Endothelial cell of umbilical vein (primary cell): ENCODE measurements around the gene FGF12. TPM values are rescaled to one million over a fixed set of nuclear protein-coding genes. Genes with fewer than 3 reads are reported as not detected.

Experiments
- BruUV-seq: library from RNA; stranded (reverse); fragments of 400-500 nt; replicated peaks from 2 replicates; lab custom pipeline; 2021; lab: Mats Ljungman, UMichigan
- CTCF ChIA-PET: fragments of 300-600, 350-600 bp; sonication (Branson Sonifier 250); formaldehyde crosslinking; loops from one replicate; lab custom pipeline; 2021; ENCODE audit warnings: antibody characterized with exemption, inconsistent platforms; lab: Charles Lee
- POLR2A ChIA-PET: fragments of 300-600, 350-600 bp; sonication (Branson Sonifier 250); formaldehyde crosslinking; loops from one replicate; lab custom pipeline; 2021; ENCODE audit warnings: antibody characterized with exemption, inconsistent platforms; lab: Charles Lee
- DNase-seq: peaks from one replicate; pipeline ENCODE4 v3.0.0-alpha.2; 2011; ENCODE audit warnings: low read depth, low spot score
- FAIRE-seq: peaks from 2 replicates; lab custom pipeline; 2011; peaks lifted over from hg19 to GRCh38; lab: Jason Lieb, UNC
- H2AFZ ChIP-seq: 2 replicates; pipeline ENCODE4 v1.6.0; 2012; ENCODE audit warnings: low read depth, low read length, control low read depth, inconsistent platforms
- H3K27ac ChIP-seq: 2 replicates; pipeline ENCODE4 v1.5.1; 2011; ENCODE audit warnings: low read depth, mild to moderate bottlenecking, control low read depth, low read length, moderate library complexity; ENCODE audit not compliant: insufficient read depth
- H3K27me3 ChIP-seq, 2 experiments: 2 replicates each; pipeline versions ENCODE4 v1.6.0 to v1.6.1; 2011; ENCODE audit warnings: low read length in 2 of 2, mixed read lengths in 1 of 2; ENCODE audit not compliant: control insufficient read depth in 2 of 2, insufficient read depth in 2 of 2
- H3K36me3 ChIP-seq, 2 experiments: 2 replicates in 1 of 2; 3 replicates in 1 of 2; pipeline ENCODE4 v1.5.1; 2011; ENCODE audit warnings: low read length in 2 of 2, mild to moderate bottlenecking in 1 of 2, moderate library complexity in 1 of 2; ENCODE audit not compliant: control insufficient read depth in 2 of 2, insufficient read depth in 2 of 2; ENCODE audit errors: extremely low read depth in 1 of 2
- H3K4me1 ChIP-seq: 3 replicates; pipeline ENCODE4 v1.5.1; 2011; ENCODE audit warnings: mild to moderate bottlenecking, low read length; ENCODE audit not compliant: control insufficient read depth, insufficient read depth; ENCODE audit errors: extremely low read depth
- H3K4me2 ChIP-seq: 2 replicates; pipeline ENCODE4 v1.6.1; 2011; ENCODE audit warnings: low read length, control low read depth, mixed read lengths; ENCODE audit not compliant: insufficient read depth
- H3K4me3 ChIP-seq, 3 experiments: fragments of 200-600 bp in 1 of 3; sonication (generic), shearing (Covaris generic) in 1 of 3; replicated peaks in 1 of 3; 2 replicates each; pipeline ENCODE4 v1.5.1; 2011 to 2016; ENCODE audit warnings: control low read depth in 3 of 3, low read length in 3 of 3, mild to moderate bottlenecking in 2 of 3, inconsistent platforms in 1 of 3, low read depth in 1 of 3, moderate library complexity in 1 of 3; ENCODE audit not compliant: insufficient read depth in 1 of 3
- H3K79me2 ChIP-seq: 2 replicates; pipeline ENCODE4 v1.6.0; 2012; ENCODE audit warnings: low read length, inconsistent platforms; ENCODE audit not compliant: control insufficient read depth, insufficient read depth
- H3K9ac ChIP-seq: replicated peaks from 2 replicates; pipeline ENCODE3; 2011; ENCODE audit warnings: low read length, control low read depth; ENCODE audit not compliant: insufficient read depth; ENCODE audit errors: extremely low read depth
- H3K9me1 ChIP-seq: replicated peaks from 3 replicates; pipeline ENCODE4 v1.6.0; 2011; ENCODE audit warnings: mild to moderate bottlenecking, low read length; ENCODE audit not compliant: control insufficient read depth, insufficient read depth; ENCODE audit errors: extremely low read depth
- H3K9me3 ChIP-seq: replicated peaks from 2 replicates; pipeline ENCODE4 v1.5.1; 2012; ENCODE audit warnings: low read length, inconsistent platforms; ENCODE audit not compliant: control insufficient read depth, insufficient read depth
- H4K20me1 ChIP-seq: replicated peaks from 2 replicates; pipeline ENCODE3; 2011; ENCODE audit warnings: mild to moderate bottlenecking, low read length; ENCODE audit not compliant: control insufficient read depth, insufficient read depth; ENCODE audit errors: extremely low read depth
- EZH2 ChIP-seq: IDR thresholded peaks from 2 replicates; pipeline ENCODE4 v1.6.1; 2012; ENCODE audit warnings: borderline replicate concordance, low read depth, mild to moderate bottlenecking, moderate library complexity, low read length, inconsistent platforms; ENCODE audit not compliant: severe bottlenecking
- FOS ChIP-seq: IDR thresholded peaks from 2 replicates; pipeline ENCODE4 v1.6.1; 2011; ENCODE audit warnings: mild to moderate bottlenecking, low read length, moderate library complexity, borderline replicate concordance; ENCODE audit not compliant: insufficient read depth
- GATA2 ChIP-seq: IDR thresholded peaks from 2 replicates; pipeline ENCODE4 v1.7.0; 2011; ENCODE audit warnings: low read depth, mild to moderate bottlenecking, moderate library complexity, mixed read lengths, low read length; ENCODE audit not compliant: insufficient read length, insufficient read depth
- JUN ChIP-seq: IDR thresholded peaks from 2 replicates; pipeline ENCODE4 v1.6.1; 2011; ENCODE audit warnings: borderline replicate concordance, low read depth; ENCODE audit not compliant: insufficient read length, insufficient read depth
- MYC ChIP-seq: IDR thresholded peaks from one replicate; pipeline ENCODE4 v1.6.1; 2011; ENCODE audit warnings: mild to moderate bottlenecking, low read depth, low read length
- POLR2A ChIP-seq: IDR thresholded peaks from 2 replicates; pipeline ENCODE4 v1.6.1; 2012; ENCODE audit warnings: low read depth, mild to moderate bottlenecking, control low read depth, low read length
- POLR2AphosphoS5 ChIP-seq: IDR thresholded peaks from 2 replicates; pipeline ENCODE4 v1.6.1; 2012; ENCODE audit warnings: low read depth, mild to moderate bottlenecking, control low read depth, low read length, moderate library complexity; ENCODE audit not compliant: insufficient read depth
- dilution Hi-C: fragments of 300-500 bp; cut with MboI; formaldehyde crosslinking; loops from one replicate; pipeline ENCODE4 v1.15.0; 2019; ENCODE audit warnings: low sequenced_read_pairs; ENCODE audit not compliant: extremely low pct_ligation_motif_present
- intact Hi-C: fragments of 100-400 bp; cut with micrococcal nuclease; formaldehyde crosslinking; loops from one replicate; pipeline ENCODE4 v1.10.0; 2022
- polyA plus RNA-seq, 4 experiments: library from polyadenylated mRNA; depleted of rRNA in 3 of 4; stranded (reverse) in 3 of 4; unstranded in 1 of 4; fragments of >200 nt; gene quantifications; 2 replicates each; pipeline versions ENCODE4 v1.2.1 to v1.2.3, GENCODE V29; 2011 to 2012; ENCODE audit warnings: missing spikeins in 1 of 4
- total RNA-seq: library from RNA; stranded (reverse); gene quantifications from 2 replicates; pipeline ENCODE4 v1.2.3, GENCODE V29; 2021
- TF ChIP-seq, protein P1 (sequence below): IDR thresholded peaks from 2 replicates; pipeline ENCODE4 v1.6.1; 2011; ENCODE audit not compliant: insufficient read depth, insufficient read length
- TF ChIP-seq, protein P2 (sequence below), 2 donors: IDR thresholded peaks; 1 replicate in 1 of 2; 2 replicates in 1 of 2; pipeline ENCODE4 v1.5.1; 2011; ENCODE audit warnings: low read length in 2 of 2, mild to moderate bottlenecking in 2 of 2, moderate library complexity in 2 of 2, control low read depth in 1 of 2, inconsistent platforms in 1 of 2, low read depth in 1 of 2; ENCODE audit not compliant: insufficient read depth in 1 of 2; ENCODE audit errors: extremely low read depth in 1 of 2

The FGF12 gene
- total and polyA plus RNA-seq, 2 donors (not counting 3 experiments of a cell fraction or from before 2014, with no cell fraction given): 0.72 to 2.5 TPM

DNA sequence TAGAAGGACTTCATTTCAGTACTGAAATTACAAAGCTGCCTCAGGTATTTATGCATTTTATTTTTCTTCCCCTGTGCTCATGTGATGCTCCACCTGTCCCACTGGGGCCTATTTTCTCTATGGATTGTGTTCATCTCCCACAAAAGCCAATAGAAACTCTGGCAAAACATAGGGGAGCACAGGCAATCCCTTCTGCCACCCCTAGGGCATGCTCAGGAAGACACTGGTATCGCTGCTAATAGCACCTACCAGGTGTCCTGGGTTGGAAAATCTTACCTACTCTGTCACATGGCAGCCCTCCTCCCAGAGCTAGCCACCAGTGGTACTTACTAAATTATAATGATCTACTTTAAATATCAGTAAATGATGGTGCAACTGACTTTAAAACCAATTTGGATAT, 427.4 kb downstream of the FGF12 start:
- no peaks in the 10 kb centered on the region for H3K9me3 ChIP-seq
- FAIRE-seq: no peak
- no peaks in the 10 kb centered on the region for H3K27me3 ChIP-seq
- H4K20me1 ChIP-seq: no peaks in the 10 kb centered on the region
- no peak overlapping the region for H3K27ac ChIP-seq
- intact Hi-C loops: no loop called here
- POLR2A ChIA-PET: no interaction called here
- H2AFZ ChIP-seq: no peak overlapping the region
- DNase-seq: no peak
- H3K4me2 ChIP-seq: no peak overlapping the region
- H3K79me2 ChIP-seq: no peaks in the 10 kb centered on the region
- BruUV-seq: no TSS peak
- no peak overlapping the region for H3K9ac ChIP-seq
- TF ChIP-seq POLR2A (no peak), GATA2 (no peak), JUN (no peak), MYC (no peak), FOS (no peak), EZH2 (no peak), POLR2AphosphoS5 (no peak)
- TF ChIP-seq, protein P1, sequence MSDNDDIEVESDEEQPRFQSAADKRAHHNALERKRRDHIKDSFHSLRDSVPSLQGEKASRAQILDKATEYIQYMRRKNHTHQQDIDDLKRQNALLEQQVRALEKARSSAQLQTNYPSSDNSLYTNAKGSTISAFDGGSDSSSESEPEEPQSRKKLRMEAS: no peak
- TF ChIP-seq, protein P2, sequence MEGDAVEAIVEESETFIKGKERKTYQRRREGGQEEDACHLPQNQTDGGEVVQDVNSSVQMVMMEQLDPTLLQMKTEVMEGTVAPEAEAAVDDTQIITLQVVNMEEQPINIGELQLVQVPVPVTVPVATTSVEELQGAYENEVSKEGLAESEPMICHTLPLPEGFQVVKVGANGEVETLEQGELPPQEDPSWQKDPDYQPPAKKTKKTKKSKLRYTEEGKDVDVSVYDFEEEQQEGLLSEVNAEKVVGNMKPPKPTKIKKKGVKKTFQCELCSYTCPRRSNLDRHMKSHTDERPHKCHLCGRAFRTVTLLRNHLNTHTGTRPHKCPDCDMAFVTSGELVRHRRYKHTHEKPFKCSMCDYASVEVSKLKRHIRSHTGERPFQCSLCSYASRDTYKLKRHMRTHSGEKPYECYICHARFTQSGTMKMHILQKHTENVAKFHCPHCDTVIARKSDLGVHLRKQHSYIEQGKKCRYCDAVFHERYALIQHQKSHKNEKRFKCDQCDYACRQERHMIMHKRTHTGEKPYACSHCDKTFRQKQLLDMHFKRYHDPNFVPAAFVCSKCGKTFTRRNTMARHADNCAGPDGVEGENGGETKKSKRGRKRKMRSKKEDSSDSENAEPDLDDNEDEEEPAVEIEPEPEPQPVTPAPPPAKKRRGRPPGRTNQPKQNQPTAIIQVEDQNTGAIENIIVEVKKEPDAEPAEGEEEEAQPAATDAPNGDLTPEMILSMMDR (IDR thresholded peaks at IDR 0.05; ENCODE audit: extremely low read depth in 1 of 2, insufficient read depth in 1 of 2, low read depth in 1 of 2, low read length in 2 of 2): no peak
- H3K9me1 ChIP-seq: no peaks in the 10 kb centered on the region
- no peaks in the 10 kb centered on the region for H3K4me1 ChIP-seq
- H3K4me3 ChIP-seq: no peak overlapping the region
- CTCF ChIA-PET: no interaction called here
- H3K36me3 ChIP-seq: no peaks in the 10 kb centered on the region
- dilution Hi-C loops: no loop called here
